Amygdala (tissue), 56 donors: ENCODE measurements around the gene SFSWAP.
"Not testable (repeated sequence)": the region's sequence is repeated elsewhere in the genome, so short reads cannot be mapped to it uniquely, and the experiment has no call there.

Source experiments
- DNase-seq, 56 donors: peaks; one replicate each; lab custom pipeline; 2025; lab: John Stamatoyannopoulos, UW

Gene SFSWAP

DNA sequence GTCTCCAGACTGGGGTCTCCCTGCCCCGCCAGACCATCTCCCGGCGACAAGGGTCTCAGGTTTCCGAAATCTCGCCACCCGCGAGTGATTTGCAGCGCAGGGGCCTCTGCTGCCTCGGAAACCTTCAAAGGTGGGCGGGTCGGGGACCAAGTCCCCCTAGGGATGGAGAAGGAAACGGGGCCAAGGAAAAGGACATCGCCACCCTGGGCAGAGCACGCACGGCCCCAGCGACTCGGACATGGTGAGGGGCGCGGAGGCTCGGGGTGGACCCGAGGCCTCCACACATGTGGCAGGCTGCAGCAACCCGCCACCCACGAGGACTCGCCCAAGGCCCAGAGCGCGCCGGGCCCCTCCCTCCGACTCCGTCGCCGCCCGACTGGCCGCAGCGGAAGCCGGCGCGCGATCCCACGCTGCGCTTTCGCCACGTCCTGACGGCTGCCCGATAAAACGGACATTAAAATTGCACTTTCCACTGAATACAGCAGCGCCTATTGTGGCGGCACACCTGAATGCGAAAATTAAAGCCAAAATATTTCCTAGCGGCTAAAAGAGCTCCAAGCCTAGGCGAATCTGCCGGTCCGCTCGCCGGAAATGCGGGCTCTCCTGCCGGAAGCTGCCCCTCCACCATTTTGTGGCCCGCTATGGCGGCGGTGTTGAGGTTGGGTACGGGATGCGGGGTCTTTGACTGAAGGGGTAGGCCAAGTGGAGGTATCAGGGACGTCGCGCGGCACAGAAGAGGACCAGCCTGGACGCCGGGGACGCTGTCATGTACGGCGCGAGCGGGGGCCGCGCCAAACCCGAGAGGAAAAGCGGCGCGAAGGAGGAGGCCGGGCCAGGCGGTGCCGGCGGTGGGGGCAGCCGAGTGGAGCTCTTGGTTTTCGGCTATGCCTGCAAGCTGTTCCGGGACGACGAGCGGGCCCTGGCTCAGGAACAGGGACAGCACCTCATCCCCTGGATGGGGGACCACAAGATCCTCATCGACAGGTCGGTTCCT, at the start of gene SFSWAP:
Gene SFSWAP (plus strand): TSS at position 627 of the 994 bp plus-strand sequence. CDS start 140 bp downstream, at position 767.
- peak in 54 of 56 donors; percentile 23 to 89 (median 74) for DNase-seq

- DNase-seq = not testable (repeated sequence)
Measured at GRCh38 chr12:131661170-131661985, 49.5 kb upstream of the SFSWAP start.

DNA sequence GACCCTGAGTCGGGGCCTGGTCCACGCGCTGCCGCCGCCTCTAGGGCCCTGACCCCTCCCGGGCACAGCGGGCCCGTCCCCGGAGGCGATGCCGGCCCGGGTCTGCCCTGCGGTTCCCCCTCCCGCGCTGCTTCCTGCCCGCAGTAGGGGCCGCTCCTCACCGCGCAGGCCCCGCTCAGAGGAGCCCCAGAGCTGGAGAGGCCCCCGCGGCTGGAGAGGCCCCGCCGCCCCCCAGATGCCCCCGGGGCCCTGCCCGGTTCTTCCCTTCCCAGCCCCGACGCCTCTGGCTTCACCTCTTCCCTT, 49.0 kb upstream of the SFSWAP start:
- not testable (repeated sequence) for DNase-seq

GRCh38 chr12:131662346-131662745, 48.5 kb upstream of the SFSWAP start:
- DNase-seq = not testable (repeated sequence)

DNA sequence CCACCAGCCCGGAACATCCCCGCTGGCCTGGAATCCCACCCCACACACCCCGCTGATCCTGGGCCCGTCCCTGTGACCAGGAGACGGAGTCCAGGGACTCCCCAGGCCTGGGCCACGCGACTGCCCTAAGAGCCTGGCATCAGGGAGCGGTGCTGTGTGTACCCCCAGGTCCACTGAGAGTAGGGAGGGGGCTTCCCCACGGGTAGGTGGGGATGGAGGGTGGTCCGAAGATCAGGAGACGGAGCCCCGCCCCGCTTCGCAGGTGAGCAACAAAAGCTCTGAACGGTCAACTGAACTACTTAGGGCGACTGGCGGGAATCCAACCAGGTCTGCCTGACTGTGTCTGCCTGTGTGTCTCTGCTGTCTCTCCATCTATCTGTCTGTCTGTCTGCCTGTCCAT, 45.2 kb upstream of the SFSWAP start:
- not testable (repeated sequence) for DNase-seq

- DNase-seq = not testable (repeated sequence)
Measured at GRCh38 chr12:131666486-131666885, 44.4 kb upstream of the SFSWAP start.

DNA sequence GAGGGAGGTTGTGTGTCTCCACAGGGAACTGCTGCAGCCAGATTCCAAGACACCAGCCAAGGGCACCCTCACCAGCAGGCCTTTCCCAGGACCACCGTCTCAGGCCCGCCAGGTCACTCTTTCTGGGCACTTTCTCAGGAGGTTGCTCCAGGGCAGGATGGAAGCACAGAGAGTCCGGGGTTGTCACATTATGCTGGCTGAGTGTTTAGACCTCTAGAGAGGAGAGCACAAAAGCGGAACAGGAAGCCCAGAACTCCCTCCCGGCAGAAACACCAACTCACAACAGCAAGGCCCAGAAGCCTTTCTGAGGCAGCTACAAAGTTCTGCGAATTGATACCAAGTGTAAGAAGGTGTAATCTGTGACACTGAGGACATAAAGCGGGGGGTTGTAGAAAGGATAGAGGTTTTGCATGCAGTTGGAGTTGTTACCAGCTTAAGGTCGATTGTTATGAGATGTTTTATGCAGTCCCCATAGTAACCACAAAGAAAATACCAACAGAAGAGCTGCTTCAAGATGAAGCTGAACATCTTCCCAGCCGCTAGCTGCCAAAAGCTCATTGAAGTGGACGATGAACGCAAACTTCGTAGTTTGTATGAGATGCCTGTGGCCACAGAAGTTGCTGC, 43.8 kb upstream of the SFSWAP start:
- not testable (repeated sequence) for DNase-seq

DNA sequence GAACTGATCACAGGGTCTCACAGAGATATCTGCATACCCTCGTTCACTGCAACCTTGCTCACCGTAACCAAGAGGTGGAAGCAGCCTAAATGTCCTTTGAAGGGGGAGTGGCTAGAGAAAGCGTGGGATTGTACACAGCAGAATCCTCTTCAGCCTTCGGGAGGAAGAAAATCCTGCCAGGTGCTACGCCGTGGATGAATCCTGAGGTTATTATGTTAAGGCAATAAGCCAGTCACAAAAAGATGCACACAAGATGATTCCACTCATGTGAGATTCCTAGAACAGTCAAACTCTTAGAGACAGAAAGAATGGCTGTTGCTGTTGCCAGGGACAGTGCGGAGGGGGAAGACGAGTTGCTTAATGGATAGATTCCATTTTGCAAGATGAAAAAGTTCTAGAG, 39.6 kb upstream of the SFSWAP start:
- DNase-seq = no peak

DNA sequence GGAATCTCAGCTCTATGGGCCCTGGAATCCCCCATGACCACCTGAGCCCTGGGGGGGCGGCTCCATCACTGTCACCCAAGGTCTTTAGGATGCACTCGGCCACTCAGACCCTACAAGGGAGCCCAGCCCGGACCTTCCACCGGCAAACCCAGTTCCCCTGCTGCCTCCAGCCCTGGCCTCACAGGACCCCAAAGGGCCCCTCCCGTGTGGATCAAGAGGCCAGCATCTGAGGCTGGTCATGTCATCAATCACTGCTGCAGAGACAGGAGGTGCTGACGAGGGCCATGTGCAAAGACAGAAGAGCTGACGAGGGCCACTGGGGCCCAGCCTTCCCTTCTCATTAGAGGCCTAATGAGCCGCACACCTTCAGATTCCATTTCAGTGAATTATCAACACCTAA, 39.0 kb upstream of the SFSWAP start:
- DNase-seq = no peak

GRCh38 chr12:131672311-131672940, 38.5 kb upstream of the SFSWAP start:
- DNase-seq = no peak

- DNase-seq = no peak
Measured at GRCh38 chr12:131672941-131673887, 37.7 kb upstream of the SFSWAP start.

DNA sequence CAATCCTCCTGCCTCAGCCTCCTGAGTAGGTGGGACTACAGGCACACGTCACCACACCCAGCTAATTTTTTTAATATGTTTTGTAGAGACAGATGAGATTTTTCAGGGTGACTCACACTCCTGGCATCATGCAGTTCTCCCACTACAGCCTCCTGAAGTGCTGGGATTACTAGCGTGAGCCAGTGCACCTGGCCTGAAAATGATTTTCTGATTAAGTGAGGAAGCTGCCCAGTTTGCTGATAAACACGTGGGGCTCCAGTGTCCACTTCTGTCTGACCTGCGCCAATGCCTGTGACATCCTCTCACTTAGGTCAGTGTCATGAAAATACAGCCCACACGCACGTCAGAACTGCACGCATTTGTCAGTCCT, 37.0 kb upstream of the SFSWAP start:
- no peak for DNase-seq

DNA sequence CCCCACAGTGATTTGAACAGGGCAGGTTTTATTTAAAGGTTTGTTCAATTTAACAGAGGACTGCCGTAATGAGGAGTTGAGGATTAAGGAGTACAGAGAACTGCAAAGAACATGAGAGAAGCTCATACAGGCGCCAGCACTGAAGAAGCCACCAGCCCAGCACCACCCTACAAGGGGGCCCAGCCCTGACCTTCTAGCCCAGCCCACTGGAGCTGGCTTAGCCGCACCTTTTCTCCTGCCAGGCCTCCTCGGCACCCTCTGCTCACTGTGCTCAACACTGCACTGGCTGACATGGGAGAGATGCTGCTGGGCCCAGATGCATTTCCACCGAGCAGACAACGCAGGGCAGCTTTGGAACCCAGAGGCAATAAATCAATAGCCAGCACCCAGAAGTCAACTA, 36.5 kb upstream of the SFSWAP start:
- no peak for DNase-seq

- DNase-seq = no peak
Measured at GRCh38 chr12:131675126-131676080, 35.5 kb upstream of the SFSWAP start.

GRCh38 chr12:131676544-131676943, 34.3 kb upstream of the SFSWAP start:
- DNase-seq = no peak

- DNase-seq = not testable (repeated sequence)
Measured at GRCh38 chr12:131677067-131677466, 33.8 kb upstream of the SFSWAP start.

DNA sequence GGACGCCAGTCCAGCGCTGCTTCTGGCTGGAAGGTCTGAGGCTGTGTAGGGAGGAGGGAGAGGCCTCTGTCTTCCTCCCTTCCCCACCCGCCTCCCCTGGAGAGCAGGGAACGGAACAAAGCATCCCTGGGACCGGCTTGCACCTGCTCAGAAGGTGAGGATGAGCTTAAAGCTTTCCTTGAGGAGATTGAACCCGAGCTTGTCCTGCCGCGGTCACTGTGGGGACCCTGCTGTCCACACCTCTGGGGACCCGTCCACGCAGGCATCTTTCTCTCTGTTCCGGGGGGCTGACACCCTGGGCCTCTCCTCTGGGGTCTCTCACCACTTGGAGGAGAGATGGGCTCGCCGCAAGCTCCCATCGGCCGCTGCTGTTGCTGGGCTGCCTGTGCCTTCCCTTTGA, 33.2 kb upstream of the SFSWAP start:
- DNase-seq = no peak
